ENCODE measurements around the gene ARMH4. TPM values are rescaled to one million over a fixed set of nuclear protein-coding genes. Genes with fewer than 3 reads are reported as not detected.

Gene ARMH4
- total RNA-seq, 1 donor, result 3.0 TPM

- no peak overlapping the region for H3K4me3 ChIP-seq (ENCODE audit: low read depth, low read length)
- no peak for TF ChIP-seq CTCF (IDR thresholded peaks at IDR 0.05; ENCODE audit: insufficient read depth, low read depth, low read length)
- DNase-seq (ENCODE audit: low read depth), result no peak
Observed at GRCh38 chr14:58196198-58196597, 44.2 kb upstream of the ARMH4 start.

- no peak overlapping the region for H3K4me3 ChIP-seq (ENCODE audit: low read depth, low read length)
- DNase-seq (ENCODE audit: low read depth), result peak; percentile 16
- no peak for TF ChIP-seq CTCF (IDR thresholded peaks at IDR 0.05; ENCODE audit: insufficient read depth, low read depth, low read length)
Observed at GRCh38 chr14:58193542-58193941, 41.5 kb upstream of the ARMH4 start.

GRCh38 chr14:58191763-58192601, 40.0 kb upstream of the ARMH4 start:
- no peak overlapping the region for H3K4me3 ChIP-seq (ENCODE audit: low read depth, low read length)
- no peak for TF ChIP-seq CTCF (IDR thresholded peaks at IDR 0.05; ENCODE audit: insufficient read depth, low read depth, low read length)
- no peak for DNase-seq (ENCODE audit: low read depth)

GRCh38 chr14:58189176-58189575, 37.2 kb upstream of the ARMH4 start:
- DNase-seq (ENCODE audit: low read depth), result no peak
- no peak for TF ChIP-seq CTCF (IDR thresholded peaks at IDR 0.05; ENCODE audit: insufficient read depth, low read depth, low read length)
- no peak overlapping the region for H3K4me3 ChIP-seq (ENCODE audit: low read depth, low read length)

GRCh38 chr14:58177125-58177524, 25.1 kb upstream of the ARMH4 start:
- no peak overlapping the region for H3K4me3 ChIP-seq (ENCODE audit: low read depth, low read length)
- no peak for DNase-seq (ENCODE audit: low read depth)
- no peak for TF ChIP-seq CTCF (IDR thresholded peaks at IDR 0.05; ENCODE audit: insufficient read depth, low read depth, low read length)

GRCh38 chr14:58171090-58171489, 19.1 kb upstream of the ARMH4 start:
- peak; percentile 85 for DNase-seq (ENCODE audit: low read depth)
- TF ChIP-seq CTCF (IDR thresholded peaks at IDR 0.05; ENCODE audit: insufficient read depth, low read depth, low read length), result no peak
- H3K4me3 ChIP-seq (ENCODE audit: low read depth, low read length), result peak overlapping the region; percentile 7

GRCh38 chr14:58167891-58168290, 15.9 kb upstream of the ARMH4 start:
- no peak for DNase-seq (ENCODE audit: low read depth)
- no peak overlapping the region for H3K4me3 ChIP-seq (ENCODE audit: low read depth, low read length)
- TF ChIP-seq CTCF (IDR thresholded peaks at IDR 0.05; ENCODE audit: insufficient read depth, low read depth, low read length), result no peak
